Measurements from ENCODE around the gene SCML1. TPM values are rescaled to one million over a fixed set of nuclear protein-coding genes. Genes with fewer than 3 reads are reported as not detected.

The SCML1 gene
- total RNA-seq, 1 donor from 2014 or later, result 4.0 TPM

- Histone ChIP-seq H3K36me3 (ENCODE audit: control insufficient read depth, insufficient read depth, low read length) (peaks cover 1% of the 10 kb centered on the region), H3K27me3 (ENCODE audit: control insufficient read depth, insufficient read depth, low read length) (no peaks in the 10 kb centered on the region), H3K4me3 (ENCODE audit: low read depth, low read length) (no peak overlapping the region)
- no peak for DNase-seq (ENCODE audit: low read depth)
- no peak for TF ChIP-seq CTCF (IDR thresholded peaks at IDR 0.05; ENCODE audit: insufficient read depth, low read length, poor library complexity, severe bottlenecking)
Measured at GRCh38 chrX:17713288-17713687, 24.0 kb upstream of the SCML1 start.

- Histone ChIP-seq H3K4me3 (ENCODE audit: low read depth, low read length) (no peak overlapping the region), H3K27me3 (ENCODE audit: control insufficient read depth, insufficient read depth, low read length) (no peaks in the 10 kb centered on the region), H3K36me3 (ENCODE audit: control insufficient read depth, insufficient read depth, low read length) (peaks cover 1% of the 10 kb centered on the region)
- no peak for DNase-seq (ENCODE audit: low read depth)
- TF ChIP-seq CTCF (IDR thresholded peaks at IDR 0.05; ENCODE audit: insufficient read depth, low read length, poor library complexity, severe bottlenecking), result no peak
Measured at GRCh38 chrX:17718649-17719165, 18.6 kb upstream of the SCML1 start.

GRCh38 chrX:17719711-17720110 is 17.6 kb upstream of the SCML1 start:
- no peak for DNase-seq (ENCODE audit: low read depth)
- Histone ChIP-seq H3K27me3 (ENCODE audit: control insufficient read depth, insufficient read depth, low read length) (no peaks in the 10 kb centered on the region), H3K4me3 (ENCODE audit: low read depth, low read length) (no peak overlapping the region), H3K36me3 (ENCODE audit: control insufficient read depth, insufficient read depth, low read length) (no peaks in the 10 kb centered on the region)
- no peak for TF ChIP-seq CTCF (IDR thresholded peaks at IDR 0.05; ENCODE audit: insufficient read depth, low read length, poor library complexity, severe bottlenecking)

GRCh38 chrX:17721715-17722114 is 15.6 kb upstream of the SCML1 start:
- no peak for DNase-seq (ENCODE audit: low read depth)
- no peak overlapping the region for H3K4me3 ChIP-seq (ENCODE audit: low read depth, low read length)
- TF ChIP-seq CTCF (IDR thresholded peaks at IDR 0.05; ENCODE audit: insufficient read depth, low read length, poor library complexity, severe bottlenecking), result no peak
- H3K27me3 ChIP-seq (ENCODE audit: control insufficient read depth, insufficient read depth, low read length), result no peaks in the 10 kb centered on the region
- H3K36me3 ChIP-seq (ENCODE audit: control insufficient read depth, insufficient read depth, low read length), result no peaks in the 10 kb centered on the region

- TF ChIP-seq CTCF (IDR thresholded peaks at IDR 0.05; ENCODE audit: insufficient read depth, low read length, poor library complexity, severe bottlenecking), result no peak
- no peaks in the 10 kb centered on the region for H3K27me3 ChIP-seq (ENCODE audit: control insufficient read depth, insufficient read depth, low read length)
- H3K36me3 ChIP-seq (ENCODE audit: control insufficient read depth, insufficient read depth, low read length), result no peaks in the 10 kb centered on the region
- DNase-seq (ENCODE audit: low read depth), result no peak
- no peak overlapping the region for H3K4me3 ChIP-seq (ENCODE audit: low read depth, low read length)
Measured at GRCh38 chrX:17725181-17725580, 12.1 kb upstream of the SCML1 start.

- no peak for TF ChIP-seq CTCF (IDR thresholded peaks at IDR 0.05; ENCODE audit: insufficient read depth, low read length, poor library complexity, severe bottlenecking)
- H3K27me3 ChIP-seq (ENCODE audit: control insufficient read depth, insufficient read depth, low read length), result no peaks in the 10 kb centered on the region
- DNase-seq (ENCODE audit: low read depth), result no peak
- H3K36me3 ChIP-seq (ENCODE audit: control insufficient read depth, insufficient read depth, low read length), result no peaks in the 10 kb centered on the region
- no peak overlapping the region for H3K4me3 ChIP-seq (ENCODE audit: low read depth, low read length)
Measured at GRCh38 chrX:17732138-17732783, 5.0 kb upstream of the SCML1 start.

Data from kidney epithelial cell (primary cell).